Measurements from ENCODE around the gene TRIM72. TPM values are rescaled to one million over a fixed set of nuclear protein-coding genes. Genes with fewer than 3 reads are reported as not detected.

TRIM72 gene
- total RNA-seq, 1 donor from 2014 or later: 0.06 TPM

DNA sequence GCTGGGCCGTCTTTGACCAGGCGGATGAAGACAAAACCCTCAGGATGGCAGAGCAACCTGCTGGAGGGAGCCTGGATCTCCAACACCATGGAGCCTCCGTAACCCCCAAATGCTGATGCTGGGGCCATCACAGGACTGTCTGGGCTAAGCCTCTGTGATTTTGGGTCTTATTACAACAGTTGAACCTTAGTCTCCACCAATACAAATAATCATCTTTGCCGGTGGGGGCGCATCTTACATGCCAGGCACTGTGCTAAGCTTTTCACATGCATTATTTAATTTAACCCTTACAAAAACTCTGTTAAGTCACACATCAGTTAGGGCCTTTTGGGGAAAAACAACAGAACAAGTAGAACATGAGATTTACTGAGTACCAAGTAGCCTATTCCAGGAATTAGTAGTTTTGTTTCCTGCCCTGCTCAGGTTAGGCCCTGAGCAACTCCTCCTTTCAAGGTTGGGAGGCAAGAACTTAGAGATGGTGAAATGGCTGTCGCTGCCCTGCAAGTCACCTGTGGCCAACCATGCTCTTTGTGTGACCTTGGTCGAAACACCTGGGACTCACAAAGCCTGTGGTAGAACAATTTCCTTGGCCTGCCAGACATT, 37.0 kb downstream of the TRIM72 start:
- Histone ChIP-seq H3K4me1 (peaks cover 8% of the 10 kb centered on the region), H3K4me3 (no peak overlapping the region), H3K9me3 (no peaks in the 10 kb centered on the region), H3K27me3 (ENCODE audit: low read depth) (no peaks in the 10 kb centered on the region), H3K36me3 (no peaks in the 10 kb centered on the region), H3K27ac (no peak overlapping the region)
- ATAC-seq (no peak), DNase-seq (no peak)
- TF ChIP-seq, protein P1, sequence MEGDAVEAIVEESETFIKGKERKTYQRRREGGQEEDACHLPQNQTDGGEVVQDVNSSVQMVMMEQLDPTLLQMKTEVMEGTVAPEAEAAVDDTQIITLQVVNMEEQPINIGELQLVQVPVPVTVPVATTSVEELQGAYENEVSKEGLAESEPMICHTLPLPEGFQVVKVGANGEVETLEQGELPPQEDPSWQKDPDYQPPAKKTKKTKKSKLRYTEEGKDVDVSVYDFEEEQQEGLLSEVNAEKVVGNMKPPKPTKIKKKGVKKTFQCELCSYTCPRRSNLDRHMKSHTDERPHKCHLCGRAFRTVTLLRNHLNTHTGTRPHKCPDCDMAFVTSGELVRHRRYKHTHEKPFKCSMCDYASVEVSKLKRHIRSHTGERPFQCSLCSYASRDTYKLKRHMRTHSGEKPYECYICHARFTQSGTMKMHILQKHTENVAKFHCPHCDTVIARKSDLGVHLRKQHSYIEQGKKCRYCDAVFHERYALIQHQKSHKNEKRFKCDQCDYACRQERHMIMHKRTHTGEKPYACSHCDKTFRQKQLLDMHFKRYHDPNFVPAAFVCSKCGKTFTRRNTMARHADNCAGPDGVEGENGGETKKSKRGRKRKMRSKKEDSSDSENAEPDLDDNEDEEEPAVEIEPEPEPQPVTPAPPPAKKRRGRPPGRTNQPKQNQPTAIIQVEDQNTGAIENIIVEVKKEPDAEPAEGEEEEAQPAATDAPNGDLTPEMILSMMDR (IDR thresholded peaks at IDR 0.05): no peak
- intact Hi-C loops (cut with DNase I): no loop called here

DNA sequence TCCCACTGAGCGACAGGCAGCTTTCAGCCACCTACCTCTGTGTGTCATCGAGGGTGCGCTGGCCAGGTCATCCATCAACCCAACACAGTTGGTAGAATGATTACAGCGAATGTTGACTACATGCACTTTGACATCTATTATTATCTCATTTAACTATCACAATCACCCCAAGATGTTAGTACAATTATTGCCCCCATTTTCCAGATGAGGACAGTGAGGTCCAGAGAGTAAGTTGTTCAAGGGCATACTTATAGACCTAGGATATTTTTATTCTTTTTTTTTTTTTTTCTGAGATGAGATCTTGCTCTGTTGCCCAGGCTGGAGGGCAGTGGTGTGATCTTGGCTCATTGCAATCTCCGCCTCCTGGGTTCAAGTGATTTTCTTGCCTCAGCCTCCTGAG, 37.5 kb downstream of the TRIM72 start:
- TF ChIP-seq, protein P1 (IDR thresholded peaks at IDR 0.05): no peak
- peaks cover 8% of the 10 kb centered on the region for H3K4me1 ChIP-seq
- intact Hi-C loops (cut with DNase I): no loop called here
- no peaks in the 10 kb centered on the region for H3K27me3 ChIP-seq (ENCODE audit: low read depth)
- ATAC-seq (no peak), DNase-seq (no peak)
- no peaks in the 10 kb centered on the region for H3K36me3 ChIP-seq
- H3K27ac ChIP-seq: no peak overlapping the region
- H3K4me3 ChIP-seq: no peak overlapping the region
- H3K9me3 ChIP-seq: no peaks in the 10 kb centered on the region

DNA sequence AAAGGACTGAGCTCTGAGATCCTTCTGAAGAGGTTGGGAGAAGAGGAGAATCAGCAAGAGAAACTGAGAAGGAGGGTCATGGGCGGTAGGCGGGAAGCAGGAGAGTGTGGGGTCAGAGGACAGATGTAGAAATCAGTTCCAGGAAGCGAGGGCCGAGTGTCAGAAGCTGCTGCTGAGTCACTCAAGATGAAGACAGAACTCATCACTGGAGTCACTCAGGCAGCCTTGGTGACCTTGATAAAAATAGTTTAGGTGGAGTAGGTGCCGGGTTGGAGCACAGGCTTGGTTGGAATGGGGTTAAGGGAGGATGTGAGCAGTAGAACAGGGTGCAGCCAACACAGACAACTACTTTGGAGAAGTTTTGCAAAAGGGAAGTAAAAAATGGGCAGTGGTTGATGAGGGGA, 39.7 kb downstream of the TRIM72 start:
- no peak overlapping the region for H3K4me3 ChIP-seq
- intact Hi-C loops (cut with DNase I): no loop called here
- H3K27ac ChIP-seq: peak overlapping the region; percentile 60
- H3K4me1 ChIP-seq: peaks cover 8% of the 10 kb centered on the region
- peak; percentile 77 for DNase-seq
- no peaks in the 10 kb centered on the region for H3K27me3 ChIP-seq (ENCODE audit: low read depth)
- H3K9me3 ChIP-seq: no peaks in the 10 kb centered on the region
- peak; percentile 81 to 92 for ATAC-seq
- TF ChIP-seq, protein P1 (IDR thresholded peaks at IDR 0.05): no peak
- H3K36me3 ChIP-seq: no peaks in the 10 kb centered on the region

DNA sequence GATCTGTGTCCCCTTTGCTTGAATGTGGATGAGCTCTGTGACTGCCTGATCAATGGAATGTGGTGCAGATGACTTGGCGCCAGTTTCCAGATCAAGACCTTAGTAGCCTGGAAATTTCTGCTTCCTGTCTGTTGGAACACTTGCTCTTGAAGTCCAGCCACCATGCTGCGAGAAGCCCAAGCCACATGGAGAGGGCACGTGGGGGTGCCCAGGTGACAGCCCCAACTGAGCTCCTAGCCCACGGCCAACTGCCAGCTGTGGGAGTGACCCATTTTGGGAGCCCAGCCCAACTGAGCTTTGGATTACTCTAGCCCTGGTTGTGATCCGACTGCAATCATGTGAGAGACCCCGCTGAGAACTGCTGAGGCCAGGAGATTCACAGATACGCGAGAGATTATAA, 42.5 kb downstream of the TRIM72 start:
- TF ChIP-seq, protein P1 (IDR thresholded peaks at IDR 0.05): no peak
- no peak overlapping the region for H3K4me3 ChIP-seq
- no peaks in the 10 kb centered on the region for H3K36me3 ChIP-seq
- ATAC-seq (no peak), DNase-seq (no peak)
- no peak overlapping the region for H3K27ac ChIP-seq
- no peaks in the 10 kb centered on the region for H3K27me3 ChIP-seq (ENCODE audit: low read depth)
- no peaks in the 10 kb centered on the region for H3K9me3 ChIP-seq
- H3K4me1 ChIP-seq: peaks cover 17% of the 10 kb centered on the region
- intact Hi-C loops (cut with DNase I): no loop called here

DNA sequence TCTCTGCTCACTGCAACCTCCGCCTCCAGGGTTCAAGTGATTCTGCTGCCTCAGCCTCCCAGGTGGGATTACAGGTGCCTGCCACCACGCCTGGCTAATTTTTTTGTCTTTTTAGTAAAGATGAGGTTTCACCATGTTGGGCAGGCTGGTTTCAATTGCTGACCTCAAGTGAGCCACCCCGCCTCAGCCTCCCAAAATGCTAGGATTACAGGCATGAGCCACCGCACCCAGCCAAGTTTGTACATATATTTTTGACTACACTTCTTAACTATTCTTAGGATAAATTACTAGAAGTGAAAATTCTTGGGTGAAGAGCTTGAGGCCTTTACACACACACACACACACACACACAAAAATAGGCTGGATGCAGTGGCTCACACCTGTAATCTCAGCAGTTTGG, 44.4 kb downstream of the TRIM72 start:
- TF ChIP-seq, protein P1 (IDR thresholded peaks at IDR 0.05): no peak
- peaks cover 16% of the 10 kb centered on the region for H3K4me1 ChIP-seq
- H3K27ac ChIP-seq: no peak overlapping the region
- no peak for DNase-seq
- H3K4me3 ChIP-seq: no peak overlapping the region
- ATAC-seq: no peak
- intact Hi-C loops (cut with DNase I): no loop called here
- no peaks in the 10 kb centered on the region for H3K27me3 ChIP-seq (ENCODE audit: low read depth)
- H3K36me3 ChIP-seq: no peaks in the 10 kb centered on the region
- no peaks in the 10 kb centered on the region for H3K9me3 ChIP-seq

Measured in lower lobe of right lung (tissue), 2 donors.